SU-DHL-6 (cell line): Measurements from ENCODE around the gene NUDCD2.
"Not testable (repeated sequence)": the region's sequence is repeated elsewhere in the genome, so short reads cannot be mapped to it uniquely, and the experiment has no call there.

ENCODE experiments used
- H2AFZ ChIP-seq: fragments of 200-600 bp; sonication (generic); 2 replicates; pipeline ENCODE4 v1.6.1; 2014; ENCODE audit warnings: low read depth, mild to moderate bottlenecking, moderate library complexity, mixed read lengths, antibody characterized with exemption, low read length; ENCODE audit not compliant: severe bottlenecking
- H3F3A ChIP-seq: fragments of 200-600 bp; shearing (Covaris generic); 2 replicates; pipeline ENCODE4 v1.6.0; 2016; ENCODE audit warnings: antibody characterized with exemption, mild to moderate bottlenecking; ENCODE audit not compliant: insufficient read depth
- H3K27ac ChIP-seq: fragments of 200-600 bp; sonication (generic); 2 replicates; pipeline ENCODE4 v1.5.1; 2016; ENCODE audit warnings: low read depth, mild to moderate bottlenecking, low read length, moderate library complexity, mixed read lengths
- H3K27me3 ChIP-seq: fragments of 200-600 bp; sonication (generic), shearing (Covaris generic); 2 replicates; pipeline ENCODE4 v1.6.0; 2014; ENCODE audit warnings: mild to moderate bottlenecking, low read length
- H3K36me3 ChIP-seq: fragments of 200-600 bp; sonication (generic); 2 replicates; pipeline ENCODE4 v1.6.1; 2014; ENCODE audit warnings: mild to moderate bottlenecking, low read length, mixed read lengths
- H3K4me2 ChIP-seq: fragments of 300-600, 200-600 bp; shearing (Covaris generic), sonication (generic); 2 replicates; pipeline ENCODE4 v1.6.0; 2014; ENCODE audit warnings: low read length, low read depth, mild to moderate bottlenecking; ENCODE audit not compliant: poor library complexity, severe bottlenecking
- H3K4me3 ChIP-seq: fragments of 200-600 bp; sonication (generic); 2 replicates; pipeline ENCODE4 v1.5.1; 2014; ENCODE audit warnings: antibody characterized with exemption, low read length, mild to moderate bottlenecking, mixed read lengths; ENCODE audit not compliant: insufficient read depth, poor library complexity, severe bottlenecking
- H3K79me2 ChIP-seq: fragments of 200-600 bp; sonication (generic); 2 replicates; pipeline ENCODE4 v1.6.1; 2014; ENCODE audit warnings: mild to moderate bottlenecking, low read length, moderate library complexity; ENCODE audit not compliant: insufficient read depth
- H3K9ac ChIP-seq: fragments of 200-600 bp; sonication (generic); 2 replicates; pipeline ENCODE4 v1.7.0; 2014; ENCODE audit warnings: mild to moderate bottlenecking, low read length
- H3K9me2 ChIP-seq: fragments of 200-600 bp; sonication (generic); replicated peaks from 2 replicates; pipeline ENCODE4 v1.6.1; 2014; ENCODE audit warnings: low read length; ENCODE audit not compliant: insufficient read depth
- H3K9me3 ChIP-seq: fragments of 200-600 bp; sonication (generic); 2 replicates; pipeline ENCODE4 v1.6.1; 2014; ENCODE audit warnings: low read length, mixed read lengths; ENCODE audit not compliant: insufficient read depth
- H4K20me1 ChIP-seq: fragments of 200-600 bp; sonication (generic); 2 replicates; pipeline ENCODE4 v1.6.1; 2014; ENCODE audit warnings: low read depth, mild to moderate bottlenecking, antibody characterized with exemption, low read length, moderate library complexity, mixed read lengths
- EZH2phosphoT487 ChIP-seq: fragments of 200-600 bp; sonication (generic), shearing (Covaris generic); conservative IDR thresholded peaks from 2 replicates; pipeline ENCODE4 v1.6.1; 2018; ENCODE audit warnings: mild to moderate bottlenecking, antibody characterized with exemption, low read length, moderate library complexity, mixed read lengths
- TF ChIP-seq, protein P1 (sequence below): fragments of 200-600 bp; sonication (generic); IDR thresholded peaks from one replicate; pipeline ENCODE4 v1.5.1; 2017; ENCODE audit warnings: antibody characterized with exemption, mild to moderate bottlenecking, low read length, moderate library complexity; ENCODE audit not compliant: insufficient read depth, poor library complexity, severe bottlenecking

NUDCD2 gene

DNA sequence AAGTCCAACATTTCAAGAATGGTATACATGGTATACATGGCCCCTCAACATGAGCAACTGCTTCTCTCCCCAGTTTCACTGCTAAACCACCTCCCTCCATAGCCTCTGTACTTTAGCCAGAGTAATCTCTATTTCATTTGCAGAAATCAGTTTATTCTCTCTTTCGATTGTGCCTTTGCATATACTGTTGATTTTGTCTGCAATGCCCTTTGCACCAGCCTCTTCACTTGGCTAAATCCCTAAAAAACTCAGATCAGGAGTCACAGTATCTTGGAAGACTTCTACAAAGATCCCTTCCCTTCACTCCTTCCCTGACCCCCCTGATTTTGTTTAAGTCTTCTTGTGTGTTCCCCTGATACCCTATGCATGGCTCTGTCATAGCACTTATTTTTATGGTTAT, 27.4 kb downstream of the NUDCD2 start:
- TF ChIP-seq, protein P1, sequence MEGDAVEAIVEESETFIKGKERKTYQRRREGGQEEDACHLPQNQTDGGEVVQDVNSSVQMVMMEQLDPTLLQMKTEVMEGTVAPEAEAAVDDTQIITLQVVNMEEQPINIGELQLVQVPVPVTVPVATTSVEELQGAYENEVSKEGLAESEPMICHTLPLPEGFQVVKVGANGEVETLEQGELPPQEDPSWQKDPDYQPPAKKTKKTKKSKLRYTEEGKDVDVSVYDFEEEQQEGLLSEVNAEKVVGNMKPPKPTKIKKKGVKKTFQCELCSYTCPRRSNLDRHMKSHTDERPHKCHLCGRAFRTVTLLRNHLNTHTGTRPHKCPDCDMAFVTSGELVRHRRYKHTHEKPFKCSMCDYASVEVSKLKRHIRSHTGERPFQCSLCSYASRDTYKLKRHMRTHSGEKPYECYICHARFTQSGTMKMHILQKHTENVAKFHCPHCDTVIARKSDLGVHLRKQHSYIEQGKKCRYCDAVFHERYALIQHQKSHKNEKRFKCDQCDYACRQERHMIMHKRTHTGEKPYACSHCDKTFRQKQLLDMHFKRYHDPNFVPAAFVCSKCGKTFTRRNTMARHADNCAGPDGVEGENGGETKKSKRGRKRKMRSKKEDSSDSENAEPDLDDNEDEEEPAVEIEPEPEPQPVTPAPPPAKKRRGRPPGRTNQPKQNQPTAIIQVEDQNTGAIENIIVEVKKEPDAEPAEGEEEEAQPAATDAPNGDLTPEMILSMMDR = no peak
- TF ChIP-seq EZH2phosphoT487 = no peak
- Histone ChIP-seq H4K20me1 (no peaks in the 10 kb centered on the region), H3K9me2 (no peaks in the 10 kb centered on the region), H3K9me3 (no peaks in the 10 kb centered on the region), H3K27ac (no peak overlapping the region), H3K9ac (no peak overlapping the region), H3K4me2 (no peak overlapping the region), H3F3A (no peaks in the 10 kb centered on the region), H3K4me3 (no peak overlapping the region), H3K36me3 (no peaks in the 10 kb centered on the region), H3K27me3 (no peaks in the 10 kb centered on the region), H2AFZ (no peak overlapping the region), H3K79me2 (peaks cover 1% of the 10 kb centered on the region; the same call in 1 of the 2 replicates)

GRCh38 chr5:163426128-163426527, 33.8 kb downstream of the NUDCD2 start:
- not testable (repeated sequence) for H3K36me3 ChIP-seq, H3K4me3 ChIP-seq, H4K20me1 ChIP-seq, H3K9me3 ChIP-seq, H3K27me3 ChIP-seq, H3K4me2 ChIP-seq, H3K79me2 ChIP-seq, H2AFZ ChIP-seq, H3K27ac ChIP-seq, H3F3A ChIP-seq, H3K9ac ChIP-seq, H3K9me2 ChIP-seq

DNA sequence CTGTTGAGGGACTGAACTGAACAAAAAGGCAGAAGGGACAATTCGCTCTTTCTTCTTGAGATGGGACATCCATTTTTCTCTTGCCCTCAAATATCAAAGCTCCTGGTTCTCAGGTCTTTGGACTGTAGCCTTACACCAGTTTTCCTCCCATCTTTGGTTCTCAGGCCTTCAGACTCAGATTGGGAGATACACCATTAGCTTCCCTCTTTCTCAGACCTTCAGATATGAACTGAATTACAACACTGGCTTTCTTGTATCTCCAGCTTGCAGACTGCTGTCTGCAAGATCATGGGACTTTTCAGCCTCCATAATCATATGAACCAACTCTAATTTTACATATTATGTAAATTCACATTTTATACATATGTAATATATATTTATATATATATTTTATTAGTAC, 35.1 kb downstream of the NUDCD2 start:
- H3K4me3 ChIP-seq = no peak overlapping the region
- H3K27me3 ChIP-seq = no peaks in the 10 kb centered on the region
- no peak overlapping the region for H3K4me2 ChIP-seq
- H3K9ac ChIP-seq = no peak overlapping the region
- H4K20me1 ChIP-seq = no peaks in the 10 kb centered on the region
- H3K9me2 ChIP-seq = no peaks in the 10 kb centered on the region
- H2AFZ ChIP-seq = no peak overlapping the region
- no peaks in the 10 kb centered on the region for H3K9me3 ChIP-seq
- no peaks in the 10 kb centered on the region for H3F3A ChIP-seq
- no peaks in the 10 kb centered on the region for H3K79me2 ChIP-seq
- TF ChIP-seq EZH2phosphoT487 = no peak
- TF ChIP-seq, protein P1 = no peak
- H3K27ac ChIP-seq = no peak overlapping the region
- no peaks in the 10 kb centered on the region for H3K36me3 ChIP-seq

DNA sequence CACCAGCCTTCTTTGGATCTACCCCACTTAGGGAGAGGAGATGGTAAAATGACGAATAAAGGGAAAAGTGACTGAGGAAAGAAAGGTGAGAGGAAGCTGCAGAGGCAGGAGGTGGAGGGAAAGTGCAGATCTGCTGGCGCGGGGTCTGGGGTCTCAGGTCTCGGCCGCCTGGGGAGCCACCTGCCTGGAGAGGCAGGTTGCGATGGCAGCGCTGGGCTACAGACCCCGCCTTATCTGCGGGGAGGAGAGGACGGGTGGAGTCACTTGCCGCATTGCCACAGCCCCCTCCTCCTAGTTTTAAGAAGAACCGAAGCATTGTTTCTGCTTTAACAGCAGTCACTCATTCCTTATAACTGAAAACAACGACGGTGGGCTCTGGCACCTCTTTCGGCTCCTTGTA, 44.2 kb downstream of the NUDCD2 start:
- not testable (repeated sequence) for H3K9ac ChIP-seq, H4K20me1 ChIP-seq, H3F3A ChIP-seq, H3K27me3 ChIP-seq, H2AFZ ChIP-seq, H3K9me3 ChIP-seq, H3K4me3 ChIP-seq, H3K36me3 ChIP-seq, H3K4me2 ChIP-seq, H3K79me2 ChIP-seq, H3K9me2 ChIP-seq, H3K27ac ChIP-seq
